ENCODE results near the gene MCF2L. TPM values are rescaled to one million over a fixed set of nuclear protein-coding genes. Genes with fewer than 3 reads are reported as not detected.
A peak's percentile ranks its signal among the peaks of the same experiment; 100 is the strongest.

MCF2L gene
- total and polyA plus RNA-seq, 2 experiments from 2014 or later = 27.6 to 38.6 TPM

DNA sequence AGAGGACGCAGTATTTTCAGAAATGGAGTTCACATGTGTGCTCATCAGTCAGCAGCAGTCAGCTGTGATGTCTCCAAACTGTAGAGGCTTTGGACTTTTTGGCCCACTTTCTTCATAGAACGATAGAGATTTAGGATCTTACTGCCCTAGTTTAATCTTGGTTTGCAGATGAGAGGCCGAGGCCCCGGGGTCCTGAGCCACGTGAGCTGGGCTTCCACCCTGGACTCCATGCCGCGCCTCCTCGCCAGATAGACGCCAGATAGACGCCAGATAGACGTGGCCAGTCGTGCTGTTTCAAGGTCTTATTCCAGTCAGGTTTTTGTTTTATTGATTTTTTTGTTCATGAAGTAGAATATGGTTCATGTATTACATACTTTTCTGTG, 11.7 kb upstream of the MCF2L start:
- Histone ChIP-seq H3K27ac (no peak overlapping the region), H3K27me3 (no peaks in the 10 kb centered on the region), H3K4me3 (no peak overlapping the region), H3K9me3 (ENCODE audit: low read depth) (no peaks in the 10 kb centered on the region), H3K36me3 (no peaks in the 10 kb centered on the region), H3K4me1 (ENCODE audit: low read depth) (no peaks in the 10 kb centered on the region)
- DNase-seq (ENCODE audit: low read depth in 1 of 2, low spot score in 1 of 2) = no peak
- TF ChIP-seq, protein P1, sequence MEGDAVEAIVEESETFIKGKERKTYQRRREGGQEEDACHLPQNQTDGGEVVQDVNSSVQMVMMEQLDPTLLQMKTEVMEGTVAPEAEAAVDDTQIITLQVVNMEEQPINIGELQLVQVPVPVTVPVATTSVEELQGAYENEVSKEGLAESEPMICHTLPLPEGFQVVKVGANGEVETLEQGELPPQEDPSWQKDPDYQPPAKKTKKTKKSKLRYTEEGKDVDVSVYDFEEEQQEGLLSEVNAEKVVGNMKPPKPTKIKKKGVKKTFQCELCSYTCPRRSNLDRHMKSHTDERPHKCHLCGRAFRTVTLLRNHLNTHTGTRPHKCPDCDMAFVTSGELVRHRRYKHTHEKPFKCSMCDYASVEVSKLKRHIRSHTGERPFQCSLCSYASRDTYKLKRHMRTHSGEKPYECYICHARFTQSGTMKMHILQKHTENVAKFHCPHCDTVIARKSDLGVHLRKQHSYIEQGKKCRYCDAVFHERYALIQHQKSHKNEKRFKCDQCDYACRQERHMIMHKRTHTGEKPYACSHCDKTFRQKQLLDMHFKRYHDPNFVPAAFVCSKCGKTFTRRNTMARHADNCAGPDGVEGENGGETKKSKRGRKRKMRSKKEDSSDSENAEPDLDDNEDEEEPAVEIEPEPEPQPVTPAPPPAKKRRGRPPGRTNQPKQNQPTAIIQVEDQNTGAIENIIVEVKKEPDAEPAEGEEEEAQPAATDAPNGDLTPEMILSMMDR (IDR thresholded peaks at IDR 0.05; ENCODE audit: low read depth, low read length) = no peak

DNA sequence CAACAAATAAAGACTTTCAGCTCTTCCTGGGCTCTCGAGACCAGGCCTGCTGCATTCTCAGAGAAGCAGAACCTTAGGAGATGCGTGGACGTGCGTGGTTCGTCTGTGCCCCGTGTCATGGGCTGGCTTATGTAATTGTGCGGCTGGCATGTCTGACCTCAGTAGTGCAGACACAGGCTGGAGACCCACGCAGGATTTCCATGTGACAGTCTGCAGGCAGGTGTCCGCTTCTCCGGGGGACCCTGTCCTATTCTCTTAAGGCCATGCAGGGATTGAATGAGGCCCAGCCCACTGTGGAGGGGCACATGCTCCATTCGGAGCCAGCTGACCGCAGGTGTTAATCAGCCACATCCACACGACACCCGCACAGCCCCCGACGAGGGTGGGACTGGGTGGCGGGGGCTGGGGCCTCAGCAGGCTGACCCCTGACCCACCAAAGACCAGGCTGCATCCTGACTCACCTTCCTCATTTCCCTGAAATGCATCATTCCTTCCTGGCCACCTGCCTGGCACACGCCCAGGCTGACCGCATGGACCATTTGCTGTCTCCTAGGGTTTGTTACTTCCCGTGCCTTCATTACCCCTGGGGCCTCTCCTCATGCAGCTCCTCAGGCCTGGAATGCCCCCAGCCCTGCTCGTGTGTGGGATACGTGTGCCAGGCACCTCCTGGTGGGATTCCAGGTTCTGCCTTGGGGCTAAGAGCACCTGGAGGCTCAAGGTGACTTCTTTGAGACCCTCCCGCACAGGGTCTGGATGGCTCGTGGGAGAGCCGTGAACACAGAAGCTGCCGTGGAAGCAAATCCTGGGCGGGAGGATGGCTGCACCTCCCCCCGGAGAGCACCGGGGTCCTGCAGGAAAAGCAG, 10.7 kb upstream of the MCF2L start:
- no peaks in the 10 kb centered on the region for H3K9me3 ChIP-seq (ENCODE audit: low read depth)
- no peaks in the 10 kb centered on the region for H3K4me1 ChIP-seq (ENCODE audit: low read depth)
- no peaks in the 10 kb centered on the region for H3K27me3 ChIP-seq
- DNase-seq (ENCODE audit: low read depth in 1 of 2, low spot score in 1 of 2) = no peak
- no peak overlapping the region for H3K27ac ChIP-seq
- TF ChIP-seq, protein P1 (IDR thresholded peaks at IDR 0.05; ENCODE audit: low read depth, low read length) = no peak
- H3K4me3 ChIP-seq = no peak overlapping the region
- H3K36me3 ChIP-seq = no peaks in the 10 kb centered on the region

GRCh38 chr13:112959206-112959605, 9.8 kb upstream of the MCF2L start:
- no peak overlapping the region for H3K27ac ChIP-seq
- peak in 1 of 2 donors; percentile 7 for DNase-seq (ENCODE audit: low read depth in 1 of 2, low spot score in 1 of 2)
- H3K4me1 ChIP-seq (ENCODE audit: low read depth) = no peaks in the 10 kb centered on the region
- H3K4me3 ChIP-seq = no peak overlapping the region
- TF ChIP-seq, protein P1 (IDR thresholded peaks at IDR 0.05; ENCODE audit: low read depth, low read length) = no peak
- H3K9me3 ChIP-seq (ENCODE audit: low read depth) = no peaks in the 10 kb centered on the region
- no peaks in the 10 kb centered on the region for H3K36me3 ChIP-seq
- no peaks in the 10 kb centered on the region for H3K27me3 ChIP-seq

GRCh38 chr13:112959701-112960542, 9.1 kb upstream of the MCF2L start:
- Histone ChIP-seq H3K27me3 (no peaks in the 10 kb centered on the region), H3K4me3 (no peak overlapping the region), H3K36me3 (no peaks in the 10 kb centered on the region), H3K9me3 (ENCODE audit: low read depth) (no peaks in the 10 kb centered on the region), H3K4me1 (ENCODE audit: low read depth) (no peaks in the 10 kb centered on the region), H3K27ac (no peak overlapping the region)
- TF ChIP-seq, protein P1 (IDR thresholded peaks at IDR 0.05; ENCODE audit: low read depth, low read length) = no peak
- DNase-seq (ENCODE audit: low read depth in 1 of 2, low spot score in 1 of 2) = no peak

GRCh38 chr13:112960706-112961105, 8.3 kb upstream of the MCF2L start:
- no peak overlapping the region for H3K4me3 ChIP-seq
- H3K36me3 ChIP-seq = no peaks in the 10 kb centered on the region
- no peaks in the 10 kb centered on the region for H3K4me1 ChIP-seq (ENCODE audit: low read depth)
- H3K9me3 ChIP-seq (ENCODE audit: low read depth) = no peaks in the 10 kb centered on the region
- H3K27ac ChIP-seq = no peak overlapping the region
- TF ChIP-seq, protein P1 (IDR thresholded peaks at IDR 0.05; ENCODE audit: low read depth, low read length) = no peak
- no peak for DNase-seq (ENCODE audit: low read depth in 1 of 2, low spot score in 1 of 2)
- no peaks in the 10 kb centered on the region for H3K27me3 ChIP-seq
